HepG2 (cell line): ENCODE results near the gene MINDY1. TPM values are rescaled to one million over a fixed set of nuclear protein-coding genes. Genes with fewer than 3 reads are reported as not detected.

ENCODE experiments used
- BRF2 ChIP-seq: sonication (generic); formaldehyde crosslinking; IDR thresholded peaks from 2 replicates; pipeline ENCODE4 v1.8.1; 2022; ENCODE audit warnings: mild to moderate bottlenecking, missing genetic modification reagents
- ELF4 ChIP-seq: sonication (generic); formaldehyde crosslinking; IDR thresholded peaks from 2 replicates; pipeline ENCODE4 v1.5.0; 2020; ENCODE audit warnings: missing genetic modification reagents, mild to moderate bottlenecking, moderate library complexity, borderline replicate concordance
- ETS1 ChIP-seq: sonication (generic); formaldehyde crosslinking; IDR thresholded peaks from 2 replicates; pipeline ENCODE4 v1.4.0; 2020; ENCODE audit warnings: missing genetic modification reagents
- GZF1 ChIP-seq: sonication (generic); formaldehyde crosslinking; IDR thresholded peaks from 2 replicates; pipeline ENCODE4 v1.5.1; 2020; ENCODE audit warnings: mild to moderate bottlenecking, missing genetic modification reagents
- MLXIP ChIP-seq: sonication (generic); formaldehyde crosslinking; IDR thresholded peaks from 2 replicates; pipeline ENCODE4 v1.9.0; 2021; ENCODE audit warnings: missing genetic modification reagents, borderline replicate concordance
- NFE2L2 ChIP-seq: fragments of 150-350 bp; IDR thresholded peaks from 2 replicates; pipeline ENCODE4 v1.6.1; 2014; ENCODE audit warnings: low read length
- NPAS2 ChIP-seq: sonication (generic); formaldehyde crosslinking; IDR thresholded peaks from 2 replicates; pipeline ENCODE4 v1.8.0; 2022; ENCODE audit warnings: mild to moderate bottlenecking, missing genetic modification reagents, borderline replicate concordance
- PBX3 ChIP-seq: sonication (generic); formaldehyde crosslinking; IDR thresholded peaks from 2 replicates; pipeline ENCODE4 v1.8.1; 2023; ENCODE audit warnings: missing genetic modification reagents, inconsistent platforms, borderline replicate concordance
- PCBP1 ChIP-seq: fragments of 200-400 bp; formaldehyde crosslinking; IDR thresholded peaks from 2 replicates; pipeline ENCODE4 v1.6.1; 2017; ENCODE audit warnings: mild to moderate bottlenecking, low read depth, low read length, borderline replicate concordance
- PRDM4 ChIP-seq: sonication (generic); formaldehyde crosslinking; IDR thresholded peaks from 2 replicates; pipeline ENCODE4 v1.9.0; 2021; ENCODE audit warnings: missing genetic modification reagents, borderline replicate concordance
- TRIM24 ChIP-seq: sonication (generic); formaldehyde crosslinking; IDR thresholded peaks from 2 replicates; pipeline ENCODE4 v1.8.0; 2022; ENCODE audit warnings: mild to moderate bottlenecking, missing genetic modification reagents
- ZBTB43 ChIP-seq: sonication (generic); formaldehyde crosslinking; conservative IDR thresholded peaks from 2 replicates; pipeline ENCODE4 v1.4.0; 2020; ENCODE audit warnings: missing genetic modification reagents
- ZBTB44 ChIP-seq: sonication (generic); formaldehyde crosslinking; IDR thresholded peaks from 2 replicates; pipeline ENCODE4 v1.4.0; 2020; ENCODE audit warnings: missing genetic modification reagents
- ZNF362 ChIP-seq: sonication (generic); formaldehyde crosslinking; IDR thresholded peaks from 2 replicates; pipeline ENCODE4 v1.4.0; 2020; ENCODE audit warnings: missing genetic modification reagents, mild to moderate bottlenecking, borderline replicate concordance
- ZNF614 ChIP-seq: IDR thresholded peaks from 2 replicates; pipeline ENCODE4 v1.6.1; 2018; ENCODE audit warnings: missing biosample characterization, missing genetic modification reagents, inconsistent platforms, borderline replicate concordance
- ZSCAN25 ChIP-seq: sonication (generic); formaldehyde crosslinking; IDR thresholded peaks from 2 replicates; pipeline ENCODE4 v1.8.0; 2022; ENCODE audit warnings: mild to moderate bottlenecking, missing genetic modification reagents
- polyA plus RNA-seq, 8 experiments: library from polyadenylated mRNA; depleted of rRNA in 3 of 8; stranded (reverse) in 7 of 8; unstranded in 1 of 8; fragments of >200 nt; fragmentation: Illumina TruSeq in 4 of 8; extraction: Trizol in 4 of 8; gene quantifications; 2 replicates each; pipeline versions ENCODE4 v1.2.1 to v1.2.3, GENCODE V29; 2011 to 2016; ENCODE audit warnings: low read depth in 4 of 8, missing spikeins in 1 of 8, mixed read lengths in 1 of 8; ENCODE audit not compliant: insufficient read depth in 1 of 8
- total RNA-seq, 5 experiments: library from RNA; depleted of rRNA; stranded (reverse); fragments of >200 nt; fragmentation: Illumina TruSeq; extraction: Trizol; gene quantifications; 2 replicates each; pipeline ENCODE4 v1.2.3, GENCODE V29; 2016; ENCODE audit warnings: low read depth in 1 of 5

MINDY1 gene
- total and polyA plus RNA-seq, 2 of the 13 experiments (the other 11 are each of a cell fraction or from before 2014, with no cell fraction given): 11.1 to 15.0 TPM

GRCh38 chr1:151047591-151047924 is 40.9 kb upstream of the MINDY1 start, which contains the start of gene C1orf56 (continued):
- no peak for TF ChIP-seq PRDM4
- no peak for TF ChIP-seq GZF1 (CRISPR knock-in tag)
- no peak for TF ChIP-seq ELF4
- TF ChIP-seq ZNF362 (CRISPR knock-in tag): no peak
- TF ChIP-seq ZBTB44 (CRISPR knock-in tag): no peak
- TF ChIP-seq PBX3 (CRISPR knock-in tag): no peak
- TF ChIP-seq TRIM24 (CRISPR knock-in tag): no peak
- no peak for TF ChIP-seq BRF2
- TF ChIP-seq ZBTB43 (CRISPR knock-in tag): peak; percentile 14; the same call in 1 of the 2 replicates
- no peak for TF ChIP-seq NFE2L2
- TF ChIP-seq ETS1 (CRISPR knock-in tag): no peak
- no peak for TF ChIP-seq ZSCAN25 (CRISPR knock-in tag)
- TF ChIP-seq ZNF614 (CRISPR knock-in tag): no peak; the same call in 1 of the 2 replicates
- no peak for TF ChIP-seq MLXIP
- no peak for TF ChIP-seq NPAS2 (CRISPR knock-in tag)
- no peak for TF ChIP-seq PCBP1
